Inflammatory macrophage treated with lipopolysaccharide for 1 hour (primary cell): ENCODE measurements around the gene AACS.
"Not testable (repeated sequence)": the region's sequence is repeated elsewhere in the genome, so short reads cannot be mapped to it uniquely, and the experiment has no call there.

Experiments used
- DNase-seq, 2 donors: peaks; one replicate each; pipeline ENCODE4 v3.0.0-alpha.2; 2020 to 2022

AACS gene

GRCh38 chr12:125092108-125092871 is 27.1 kb downstream of the AACS start:
- no peak for DNase-seq

DNA sequence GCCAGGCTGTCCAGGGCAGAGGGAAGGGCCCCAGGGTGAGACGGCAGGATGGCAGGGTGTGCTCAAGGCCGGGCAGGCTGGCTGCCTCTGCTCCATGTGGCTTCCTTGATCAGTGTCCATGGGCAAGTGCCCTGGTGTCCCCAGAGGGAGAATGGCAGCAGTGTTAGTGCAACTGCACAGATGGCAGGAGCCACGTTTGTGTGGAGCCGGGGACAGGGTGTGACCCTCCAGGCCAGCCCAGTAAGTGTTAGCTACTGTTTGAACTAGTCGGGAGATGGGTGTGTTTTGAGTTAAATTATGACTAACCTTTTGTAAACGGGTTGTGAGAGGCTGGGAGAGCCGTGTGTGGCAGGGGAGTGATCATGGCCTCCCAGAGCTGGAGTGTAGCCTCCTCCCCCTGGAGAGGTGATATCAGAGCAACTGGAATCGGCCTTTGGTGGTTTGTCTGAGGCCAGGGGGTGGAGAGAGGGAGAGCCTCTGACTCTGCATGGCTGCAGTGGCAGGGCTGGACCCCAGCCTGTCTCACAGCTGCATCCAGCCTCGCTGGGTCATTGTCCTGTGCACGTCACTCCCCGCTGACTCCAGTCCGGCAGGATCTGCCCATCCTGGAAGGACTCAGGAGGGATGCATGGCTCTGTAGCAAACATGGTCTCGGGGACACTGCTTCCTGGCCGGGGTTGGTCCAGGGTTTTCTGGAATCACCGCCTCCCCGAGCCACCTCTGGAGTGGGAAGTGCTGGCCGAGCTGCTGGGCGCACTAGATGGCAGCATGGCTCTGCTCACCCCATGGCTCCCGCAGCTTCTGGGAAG is 27.8 kb downstream of the AACS start:
- no peak for DNase-seq

GRCh38 chr12:125093681-125094330 is 28.6 kb downstream of the AACS start:
- DNase-seq: no peak

DNA sequence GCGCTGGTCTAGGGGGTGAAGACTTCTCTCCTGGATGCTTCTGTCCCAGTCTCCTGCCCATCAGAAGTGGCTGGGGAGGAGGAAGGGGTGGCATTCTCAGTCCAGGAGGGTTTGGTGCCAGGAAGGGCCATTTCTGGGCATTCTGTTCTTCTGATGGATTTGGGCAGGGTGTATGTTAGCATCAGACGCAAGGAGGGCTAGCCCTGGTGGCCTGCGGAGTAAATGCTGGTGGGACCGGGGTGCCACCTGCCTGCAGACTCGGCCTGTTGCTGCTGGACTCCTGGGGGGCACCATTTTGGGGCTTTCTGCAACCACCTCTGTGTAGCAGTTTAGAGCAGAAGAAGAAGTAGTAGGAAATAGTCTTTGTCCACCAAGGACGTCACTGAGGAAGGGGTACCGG is 31.7 kb downstream of the AACS start:
- DNase-seq: no peak

DNA sequence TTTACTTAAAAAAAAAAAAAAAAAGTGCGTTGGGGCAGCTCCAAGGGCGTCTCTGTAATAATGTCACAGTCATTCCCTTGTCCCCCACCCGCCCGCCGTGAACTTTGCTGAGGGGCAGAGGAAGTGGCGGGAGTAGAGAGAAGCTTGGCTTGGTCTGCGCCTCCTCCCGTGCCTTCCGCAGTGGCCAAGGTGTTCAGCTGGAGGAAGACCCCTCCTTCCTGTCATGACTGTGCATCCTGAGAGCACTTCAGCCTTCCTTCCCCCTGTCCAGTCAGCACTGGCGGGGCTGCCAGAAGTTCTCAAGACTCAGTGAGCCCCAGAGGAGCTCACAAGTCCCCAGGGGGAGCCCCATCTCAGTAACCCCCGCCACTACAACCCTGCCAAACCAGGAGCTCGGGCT is 32.2 kb downstream of the AACS start:
- DNase-seq: no peak

GRCh38 chr12:125098676-125099408 is 33.6 kb downstream of the AACS start:
- no peak for DNase-seq

GRCh38 chr12:125099409-125099782 is 34.2 kb downstream of the AACS start:
- no peak for DNase-seq

DNA sequence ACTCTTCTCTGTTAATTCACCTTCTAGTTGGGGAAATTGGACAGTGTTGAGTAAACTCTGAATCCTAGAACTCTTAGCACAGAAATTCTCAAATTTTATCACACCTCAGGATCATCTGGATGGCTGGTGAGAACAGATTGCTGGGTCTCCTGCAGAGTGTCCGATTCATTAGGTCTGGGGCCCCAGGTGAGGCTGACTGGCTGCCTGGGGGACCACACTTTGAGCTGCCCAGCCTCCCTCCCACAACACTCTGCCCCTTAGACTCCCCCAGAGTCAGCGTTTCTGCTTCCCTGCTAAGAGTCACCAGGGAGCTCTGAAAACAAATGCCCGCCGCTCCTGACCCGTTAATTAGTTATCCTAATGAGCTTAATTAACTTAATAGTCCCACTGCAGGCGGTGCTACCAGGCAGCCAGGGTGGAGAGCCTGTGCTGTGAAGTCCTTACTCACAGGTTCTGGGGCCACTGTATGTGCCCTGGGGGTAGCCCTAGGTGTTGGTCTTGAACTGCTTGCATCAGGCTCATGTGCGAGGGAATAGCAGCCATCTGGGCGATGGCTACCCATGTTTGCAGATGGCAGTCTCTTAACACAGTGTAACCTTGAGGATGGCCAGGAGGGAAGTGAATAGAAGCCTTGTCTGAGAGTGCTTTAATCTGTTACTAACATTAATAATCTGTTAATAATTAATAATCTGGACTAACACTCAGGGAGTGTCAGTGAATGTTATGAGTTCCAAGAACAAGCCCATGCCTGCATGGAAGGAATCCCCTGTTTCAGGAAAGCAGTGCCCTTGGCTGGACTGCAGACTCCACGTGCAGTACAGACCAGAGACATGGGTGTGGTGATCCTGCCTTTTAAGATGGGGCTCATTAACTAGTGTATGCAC is 35.6 kb downstream of the AACS start:
- DNase-seq: no peak

DNA sequence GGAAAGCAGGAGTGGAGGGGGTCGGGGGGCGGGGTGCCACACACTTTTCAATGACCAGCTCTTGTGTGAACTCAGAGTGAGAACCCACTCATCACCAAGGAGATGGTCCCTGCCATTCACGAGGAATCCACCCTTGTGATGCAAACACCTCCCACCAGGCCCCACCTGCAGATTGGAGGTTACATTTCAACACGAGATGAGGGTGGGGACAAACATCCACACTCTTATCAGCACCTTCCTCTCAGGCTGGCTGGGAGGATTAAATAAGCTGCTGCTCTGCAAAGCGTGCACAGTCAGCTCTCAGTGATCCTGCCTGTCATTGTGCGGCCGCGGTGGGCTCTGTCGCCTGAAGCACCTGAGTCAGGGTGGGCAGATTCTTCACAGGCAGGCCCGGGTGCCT is 39.7 kb downstream of the AACS start:
- DNase-seq: no peak

DNA sequence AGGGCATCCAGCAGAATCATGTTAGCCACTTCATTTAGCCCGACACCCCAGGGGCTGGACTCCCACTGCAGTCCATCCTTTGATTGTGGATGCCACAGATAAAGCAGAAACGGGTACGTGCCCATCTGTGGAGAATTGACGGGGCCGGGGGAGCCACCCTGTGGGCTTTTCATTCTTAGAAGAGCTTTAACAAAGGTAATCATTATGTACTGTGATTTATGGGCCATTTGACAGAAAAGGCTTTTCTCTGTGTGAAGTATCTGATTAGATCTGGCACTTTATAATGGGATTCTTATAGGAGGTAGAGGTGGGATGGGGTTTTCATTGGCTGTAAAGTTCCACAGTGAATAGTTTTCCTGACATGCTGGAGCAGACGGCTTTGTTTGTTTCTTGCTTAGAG is 40.4 kb downstream of the AACS start:
- no peak for DNase-seq

- no peak for DNase-seq
Observed at GRCh38 chr12:125110641-125111360, 45.6 kb downstream of the AACS start.

- no peak for DNase-seq
Observed at GRCh38 chr12:125111403-125111802, 46.2 kb downstream of the AACS start.

DNA sequence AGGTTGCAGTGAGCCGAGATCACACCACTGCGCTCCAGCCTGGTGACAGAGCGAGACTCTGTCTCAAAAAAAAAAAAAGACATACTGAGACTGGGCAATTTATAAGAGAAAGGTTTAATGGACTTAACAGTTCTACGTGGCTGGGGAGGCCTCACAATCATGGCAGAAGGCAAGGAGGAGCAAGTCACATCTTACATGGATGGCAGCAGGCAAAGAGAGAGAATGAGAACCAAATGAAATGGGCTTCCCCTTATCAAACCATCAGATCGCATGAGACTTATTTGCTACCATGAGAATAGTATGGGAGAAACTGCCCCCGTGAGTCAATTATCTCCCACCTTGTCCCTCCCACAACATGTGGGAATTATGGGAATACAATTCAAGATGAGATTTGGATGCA is 47.4 kb downstream of the AACS start:
- DNase-seq: not testable (repeated sequence)

- no peak for DNase-seq
Observed at GRCh38 chr12:125113263-125113662, 48.0 kb downstream of the AACS start.

DNA sequence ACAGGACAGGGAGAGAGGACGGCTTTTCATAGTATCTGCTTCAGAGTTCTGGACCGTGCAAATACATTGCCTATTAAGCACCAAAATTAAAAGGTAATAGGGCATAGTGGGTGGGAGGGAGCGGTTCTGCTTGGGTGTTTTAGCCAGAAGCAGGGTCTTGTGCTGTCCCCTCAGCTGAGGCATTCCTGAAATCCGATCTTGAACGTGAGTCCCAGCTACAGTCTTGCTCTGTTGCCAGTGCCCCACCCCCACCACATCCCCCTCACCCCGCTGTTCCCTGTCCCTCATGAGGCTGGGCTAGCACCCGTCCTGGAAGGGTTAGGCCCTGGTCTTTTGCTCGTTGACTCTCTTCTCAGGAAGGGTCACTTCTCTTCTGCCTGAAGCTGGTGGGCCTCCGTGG is 48.6 kb downstream of the AACS start:
- DNase-seq: no peak

DNA sequence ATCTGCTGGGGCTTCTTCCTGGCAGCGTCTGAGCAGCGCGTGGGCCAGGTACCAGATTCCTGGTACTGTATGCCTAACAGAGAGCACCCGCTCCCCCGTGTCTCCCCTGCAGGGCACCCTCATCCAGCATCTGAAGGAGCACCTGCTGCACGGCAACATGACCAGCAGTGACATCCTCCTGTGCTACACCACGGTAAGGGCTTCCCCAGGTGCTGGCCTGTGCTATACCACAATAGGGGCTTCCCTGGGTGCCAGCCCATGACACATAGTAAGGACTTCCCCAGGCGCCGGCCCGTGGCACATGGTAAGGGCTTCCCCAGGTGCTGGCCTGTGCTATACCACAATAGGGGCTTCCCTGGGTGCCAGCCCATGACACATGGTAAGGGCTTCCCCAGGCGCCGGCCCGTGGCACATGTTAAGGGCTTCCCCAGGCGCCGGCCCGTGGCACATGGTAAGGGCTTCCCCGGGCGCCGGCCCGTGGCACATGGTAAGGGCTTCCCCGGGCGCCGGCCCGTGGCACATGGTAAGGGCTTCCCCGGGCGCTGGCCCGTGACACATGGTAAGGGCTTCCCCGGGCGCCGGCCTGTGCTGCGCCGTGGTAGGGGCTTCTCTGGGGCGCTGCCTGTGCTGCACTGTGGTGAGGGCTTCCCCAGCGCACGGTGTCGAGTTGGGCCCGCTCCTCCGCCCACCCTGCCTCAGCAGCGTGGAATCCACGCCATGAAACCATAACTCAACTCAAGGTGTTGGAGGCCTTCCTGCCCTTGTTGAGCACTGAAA is 49.3 kb downstream of the AACS start:
- no peak for DNase-seq

- no peak for DNase-seq
Observed at GRCh38 chr12:125120566-125120965, 55.3 kb downstream of the AACS start.

DNA sequence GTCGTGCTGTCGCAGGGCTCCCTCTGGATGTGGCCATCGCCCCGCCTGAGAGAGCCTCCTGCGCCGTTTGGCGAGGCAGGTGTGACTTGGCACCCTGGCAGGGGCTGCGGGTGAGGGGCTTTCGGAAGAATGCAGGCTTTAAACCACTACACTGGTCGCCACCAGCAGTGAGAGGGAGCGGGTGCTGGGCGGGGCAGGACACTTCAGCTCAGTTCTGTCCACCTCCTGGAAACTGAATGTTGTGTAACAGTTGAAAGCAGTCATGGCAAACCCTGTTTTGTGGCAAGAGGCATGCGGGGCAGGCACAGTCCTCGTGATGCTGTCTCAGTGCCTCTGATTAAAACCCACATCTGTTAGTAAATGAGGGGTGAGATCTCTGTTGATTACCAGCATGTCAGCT is 55.9 kb downstream of the AACS start:
- DNase-seq: no peak

DNA sequence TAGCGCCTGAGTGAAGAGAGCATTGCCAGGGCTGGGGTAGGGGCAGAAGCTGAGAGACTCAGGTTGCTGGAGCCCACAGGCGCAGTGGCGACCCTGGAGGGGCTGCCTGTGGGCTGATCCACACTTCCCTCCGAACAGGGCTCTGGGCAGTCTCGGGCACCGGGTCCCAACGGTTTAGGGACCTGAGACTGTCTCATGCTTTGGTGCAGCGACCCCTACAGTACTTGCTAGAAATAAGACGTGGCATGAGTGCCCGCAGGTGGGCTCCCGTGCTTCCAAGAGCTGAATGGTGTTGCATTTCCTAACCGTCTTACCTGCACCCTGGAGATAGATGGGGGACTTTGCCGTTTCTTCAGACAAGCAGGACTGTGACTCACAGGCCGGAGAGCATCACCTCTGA is 57.4 kb downstream of the AACS start:
- DNase-seq: no peak

DNA sequence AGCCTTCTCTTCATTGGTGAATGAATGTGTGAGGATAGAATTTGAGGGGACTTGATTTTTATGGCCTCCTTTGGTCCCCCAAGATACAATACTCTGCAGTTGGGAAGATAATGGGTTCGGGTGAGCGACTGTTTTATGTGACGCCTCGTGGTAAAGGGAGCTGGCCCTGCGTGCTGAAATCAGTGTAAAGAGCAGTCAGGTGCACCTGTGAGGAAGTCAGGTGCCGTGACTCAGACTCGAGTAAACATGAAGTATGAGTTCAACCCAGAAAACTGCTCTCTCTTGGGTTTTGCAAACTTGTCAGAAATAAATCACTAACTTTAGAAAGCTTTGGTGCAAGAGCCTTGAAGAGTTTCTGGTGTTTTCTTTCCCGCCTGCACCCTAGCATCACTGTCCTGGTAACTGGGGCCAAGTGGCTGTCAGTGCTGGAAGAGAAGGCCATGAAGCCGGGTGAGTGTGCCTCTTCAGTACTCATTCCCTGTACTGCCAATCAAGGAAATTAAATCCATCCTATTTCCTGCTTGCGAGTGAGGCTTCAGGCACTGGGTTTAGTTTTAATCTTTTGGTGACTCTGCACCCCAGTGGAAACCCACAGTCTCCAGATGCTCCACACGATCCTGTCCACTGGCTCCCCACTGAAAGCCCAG is 59.2 kb downstream of the AACS start:
- no peak for DNase-seq
